ENCODE data around the gene NCOA6.

Gene NCOA6

GRCh38 chr20:34689486-34689885 is 136.0 kb downstream of the NCOA6 start:
- no peaks in the 10 kb centered on the region for H3K9me3 ChIP-seq (ENCODE audit: insufficient read depth, low read length, severe bottlenecking)
- no peak overlapping the region for H3K9ac ChIP-seq (ENCODE audit: low read depth, low read length)
- no peaks in the 10 kb centered on the region for H3K79me2 ChIP-seq (ENCODE audit: insufficient read depth, low read length)
- H4K20me1 ChIP-seq (ENCODE audit: insufficient read depth, low read length), result no peaks in the 10 kb centered on the region
- no peak overlapping the region for H3K4me2 ChIP-seq (ENCODE audit: insufficient read depth, low read length)
- H3K27me3 ChIP-seq (ENCODE audit: insufficient read depth, low read length, poor library complexity), result no peaks in the 10 kb centered on the region
- DNase-seq (no peak), ATAC-seq (ENCODE audit: insufficient read depth, low read depth) (no peak)
- no peaks in the 10 kb centered on the region for H3K4me1 ChIP-seq (ENCODE audit: insufficient read depth, low read length)
- no peak overlapping the region for H3K4me3 ChIP-seq (ENCODE audit: low read depth in 1 of 2, low read length in 2 of 2)
- H3K27ac ChIP-seq (ENCODE audit: low read length), result no peak overlapping the region
- no peak overlapping the region for H2AFZ ChIP-seq (ENCODE audit: low read depth, low read length)
- TF ChIP-seq EZH2 (IDR thresholded peaks at IDR 0.05; ENCODE audit: borderline replicate concordance, low read depth, low read length, severe bottlenecking) (no peak), CTCF (IDR thresholded peaks at IDR 0.05; ENCODE audit: borderline replicate concordance, extremely low read depth, low read length, poor library complexity, severe bottlenecking) (no peak)
- H3K36me3 ChIP-seq (ENCODE audit: insufficient read depth, low read length), result no peaks in the 10 kb centered on the region

GRCh38 chr20:34683667-34684066 is 141.8 kb downstream of the NCOA6 start:
- H3K36me3 ChIP-seq (ENCODE audit: insufficient read depth, low read length), result no peaks in the 10 kb centered on the region
- no peaks in the 10 kb centered on the region for H3K4me1 ChIP-seq (ENCODE audit: insufficient read depth, low read length)
- ATAC-seq (ENCODE audit: insufficient read depth, low read depth) (no peak), DNase-seq (no peak)
- H4K20me1 ChIP-seq (ENCODE audit: insufficient read depth, low read length), result no peaks in the 10 kb centered on the region
- no peak overlapping the region for H3K4me2 ChIP-seq (ENCODE audit: insufficient read depth, low read length)
- no peaks in the 10 kb centered on the region for H3K79me2 ChIP-seq (ENCODE audit: insufficient read depth, low read length)
- no peaks in the 10 kb centered on the region for H3K9me3 ChIP-seq (ENCODE audit: insufficient read depth, low read length, severe bottlenecking)
- no peak overlapping the region for H3K9ac ChIP-seq (ENCODE audit: low read depth, low read length)
- no peaks in the 10 kb centered on the region for H3K27me3 ChIP-seq (ENCODE audit: insufficient read depth, low read length, poor library complexity)
- TF ChIP-seq CTCF (IDR thresholded peaks at IDR 0.05; ENCODE audit: borderline replicate concordance, extremely low read depth, low read length, poor library complexity, severe bottlenecking) (no peak), EZH2 (IDR thresholded peaks at IDR 0.05; ENCODE audit: borderline replicate concordance, low read depth, low read length, severe bottlenecking) (no peak)
- H3K4me3 ChIP-seq (ENCODE audit: low read depth in 1 of 2, low read length in 2 of 2), result no peak overlapping the region
- H2AFZ ChIP-seq (ENCODE audit: low read depth, low read length), result no peak overlapping the region
- H3K27ac ChIP-seq (ENCODE audit: low read length), result no peak overlapping the region

GRCh38 chr20:34680586-34681175 is 144.8 kb downstream of the NCOA6 start:
- Histone ChIP-seq H3K9me3 (ENCODE audit: insufficient read depth, low read length, severe bottlenecking) (no peaks in the 10 kb centered on the region), H3K4me1 (ENCODE audit: insufficient read depth, low read length) (peaks cover 18% of the 10 kb centered on the region), H3K4me2 (ENCODE audit: insufficient read depth, low read length) (no peak overlapping the region), H3K79me2 (ENCODE audit: insufficient read depth, low read length) (peaks cover 19% of the 10 kb centered on the region), H4K20me1 (ENCODE audit: insufficient read depth, low read length) (no peaks in the 10 kb centered on the region), H3K27ac (ENCODE audit: low read length) (no peak overlapping the region), H3K36me3 (ENCODE audit: insufficient read depth, low read length) (no peaks in the 10 kb centered on the region; the same call in 1 of the 2 replicates), H3K27me3 (ENCODE audit: insufficient read depth, low read length, poor library complexity) (no peaks in the 10 kb centered on the region), H2AFZ (ENCODE audit: low read depth, low read length) (no peak overlapping the region), H3K4me3 (ENCODE audit: low read depth in 1 of 2, low read length in 2 of 2) (no peak overlapping the region), H3K9ac (ENCODE audit: low read depth, low read length) (no peak overlapping the region)
- no peak for DNase-seq
- no peak for ATAC-seq (ENCODE audit: insufficient read depth, low read depth)
- no peak for TF ChIP-seq EZH2 (IDR thresholded peaks at IDR 0.05; ENCODE audit: borderline replicate concordance, low read depth, low read length, severe bottlenecking)
- TF ChIP-seq CTCF (IDR thresholded peaks at IDR 0.05; ENCODE audit: borderline replicate concordance, extremely low read depth, low read length, poor library complexity, severe bottlenecking), result no peak

Data from DND-41 (cell line).